GM12878 (cell line): ENCODE data around the gene PLA2G6. TPM values are rescaled to one million over a fixed set of nuclear protein-coding genes. Genes with fewer than 3 reads are reported as not detected.

ENCODE experiments used
- ATAC-seq: fragments of 200-7000 bp; cut with Tn5 transposase; 3 replicates; pipeline ENCODE4 v1.9.1; 2020; ENCODE audit warnings: mild to moderate bottlenecking, moderate library complexity
- BruUV-seq: library from RNA; stranded (reverse); fragments of 400-500 nt; replicated peaks from 2 replicates; lab custom pipeline; 2021; lab: Mats Ljungman, UMichigan
- CTCF ChIA-PET: fragments of 300-600 bp; sonication (Branson Sonifier 250); formaldehyde crosslinking; extraction: SDS; loops from one replicate; lab custom pipeline; 2021; ENCODE audit warnings: inconsistent platforms; lab: Yijun Ruan, JAX
- POLR2A ChIA-PET: fragments of 350-600 bp; formaldehyde crosslinking; extraction: SDS; loops from one replicate; lab custom pipeline; 2021; ENCODE audit warnings: inconsistent platforms; lab: Charles Lee
- RAD21 ChIA-PET: fragments of 300-600 bp; sonication (Branson Sonifier 250); formaldehyde crosslinking; loops from one replicate; lab custom pipeline; 2023; ENCODE audit warnings: antibody characterized with exemption; ENCODE audit not compliant: unreplicated experiment; lab: Charles Lee
- SMC1A ChIA-PET: fragments of 300-600 bp; sonication (Branson Sonifier 250); formaldehyde crosslinking; loops from one replicate; lab custom pipeline; 2023; ENCODE audit not compliant: unreplicated experiment, uncharacterized antibody; lab: Charles Lee
- DNase-seq: peaks from one replicate; pipeline ENCODE4 v3.0.0-alpha.2; 2011; ENCODE audit warnings: low read depth, low spot score
- FAIRE-seq: peaks from 3 replicates; lab custom pipeline; 2011; peaks lifted over from hg19 to GRCh38; lab: Jason Lieb, UNC
- H2AFZ ChIP-seq: 2 replicates; pipeline ENCODE4 v1.6.0; 2011; ENCODE audit warnings: low read depth, low read length, control low read depth; ENCODE audit not compliant: control insufficient read depth
- H3K27ac ChIP-seq: 2 replicates; pipeline ENCODE4 v1.5.1; 2011; ENCODE audit warnings: control low read depth; ENCODE audit not compliant: control insufficient read depth, insufficient read depth
- H3K27me3 ChIP-seq, 2 experiments: replicated peaks in 1 of 2; 2 replicates each; pipeline versions ENCODE4 v1.6.0 to v1.6.1; 2011; ENCODE audit warnings: low read length in 1 of 2; ENCODE audit not compliant: control insufficient read depth in 2 of 2, insufficient read depth in 2 of 2
- H3K36me3 ChIP-seq, 2 experiments: 2 replicates each; pipeline ENCODE4 v1.5.1; 2011; ENCODE audit warnings: low read length in 1 of 2; ENCODE audit not compliant: control insufficient read depth in 2 of 2, insufficient read depth in 2 of 2
- H3K4me1 ChIP-seq: 2 replicates; pipeline ENCODE4 v1.6.1; 2011; ENCODE audit warnings: mild to moderate bottlenecking, low read length, moderate library complexity, mixed read lengths; ENCODE audit not compliant: control insufficient read depth, insufficient read depth
- H3K4me2 ChIP-seq: 2 replicates; pipeline ENCODE4 v1.6.0; 2011; ENCODE audit warnings: control low read depth; ENCODE audit not compliant: control insufficient read depth, insufficient read depth
- H3K4me3 ChIP-seq: fragments of 200-600 bp; sonication (generic); 2 replicates; pipeline ENCODE4 v1.5.1; 2016
- H3K79me2 ChIP-seq: 2 replicates; pipeline ENCODE4 v1.6.0; 2011; ENCODE audit warnings: low read length; ENCODE audit not compliant: control insufficient read depth, insufficient read depth
- H3K9ac ChIP-seq: 2 replicates; pipeline ENCODE4 v1.8.0; 2011; ENCODE audit warnings: low read length, control low read depth, mixed read lengths; ENCODE audit not compliant: control insufficient read depth, insufficient read depth
- H3K9me3 ChIP-seq: replicated peaks from 3 replicates; pipeline ENCODE4 v1.5.1; 2011; ENCODE audit warnings: mild to moderate bottlenecking, low read length; ENCODE audit not compliant: control insufficient read depth, insufficient read depth
- H4K20me1 ChIP-seq: 2 replicates; pipeline ENCODE4 v1.6.0; 2011; ENCODE audit not compliant: control insufficient read depth, insufficient read depth
- CHD2 ChIP-seq: IDR thresholded peaks from 2 replicates; pipeline ENCODE4 v1.6.1; 2011; ENCODE audit warnings: low read depth, low read length, improper control_type of control experiment, borderline replicate concordance
- E2F8 ChIP-seq: fragments of 450-650 bp; IDR thresholded peaks from 2 replicates; pipeline ENCODE4 v1.6.1; 2018; ENCODE audit warnings: mild to moderate bottlenecking, low read depth, moderate library complexity; ENCODE audit not compliant: partially characterized antibody
- GABPA ChIP-seq: IDR thresholded peaks from 2 replicates; pipeline ENCODE4 v1.6.1; 2014; ENCODE audit warnings: antibody characterized with exemption, low read depth, mild to moderate bottlenecking, inconsistent platforms
- IRF3 ChIP-seq: fragments of 450-650 bp; IDR thresholded peaks from 2 replicates; pipeline ENCODE4 v1.6.1; 2014; ENCODE audit warnings: mild to moderate bottlenecking
- JUND ChIP-seq: IDR thresholded peaks from 2 replicates; pipeline ENCODE4 v1.6.1; 2012; ENCODE audit warnings: low read depth, mild to moderate bottlenecking, low read length, improper control_type of control experiment, moderate library complexity
- MEF2A ChIP-seq: IDR thresholded peaks from 2 replicates; pipeline ENCODE4 v1.6.1; 2011; ENCODE audit warnings: low read depth, mild to moderate bottlenecking, low read length, moderate library complexity; ENCODE audit not compliant: insufficient read depth
- NFYA ChIP-seq: IDR thresholded peaks from 2 replicates; pipeline ENCODE4 v1.6.1; 2011; ENCODE audit warnings: low read depth, mild to moderate bottlenecking, low read length, improper control_type of control experiment, borderline replicate concordance
- NRF1 ChIP-seq: conservative IDR thresholded peaks from 2 replicates; pipeline ENCODE4 v1.6.1; 2011; ENCODE audit warnings: mild to moderate bottlenecking, low read depth, low read length, improper control_type of control experiment
- PAX5 ChIP-seq: IDR thresholded peaks from 2 replicates; pipeline ENCODE4 v1.6.1; 2011; ENCODE audit warnings: low read depth, low read length, borderline replicate concordance
- POU2F2 ChIP-seq: IDR thresholded peaks from 3 replicates; pipeline ENCODE4 v1.6.1; 2011; ENCODE audit warnings: low read depth, mild to moderate bottlenecking, low read length, borderline replicate concordance
- RUNX3 ChIP-seq: IDR thresholded peaks from 2 replicates; pipeline ENCODE4 v1.6.1; 2012; ENCODE audit warnings: low read length, inconsistent platforms
- SIN3A ChIP-seq: IDR thresholded peaks from 2 replicates; pipeline ENCODE4 v1.6.1; 2012; ENCODE audit warnings: low read depth, low read length, improper control_type of control experiment
- SRF ChIP-seq, 2 experiments: IDR thresholded peaks; 2 replicates each; pipeline ENCODE4 v1.6.1; 2011; ENCODE audit warnings: low read depth in 2 of 2, low read length in 2 of 2, mild to moderate bottlenecking in 1 of 2, moderate library complexity in 1 of 2
- TCF7 ChIP-seq: IDR thresholded peaks from 2 replicates; pipeline ENCODE4 v1.6.1; 2014; ENCODE audit warnings: antibody characterized with exemption, borderline replicate concordance
- WGBS: methylation state at CpG from one replicate; pipeline ENCODE4 v1.1.6; 2016; ENCODE audit warnings: low lambda C conversion rate; ENCODE audit not compliant: insufficient replicate concordance, insufficient coverage; ENCODE audit errors: missing lambda C conversion rate; 5-methylcytosine and 5-hydroxymethylcytosine counted together
- in situ Hi-C: fragments of 300-500 bp; cut with MboI; formaldehyde crosslinking; loops from 9 replicates; pipeline ENCODE4 v1.14.3; 2018; ENCODE audit warnings: mixed read lengths
- intact Hi-C: fragments of 100-400 bp; cut with micrococcal nuclease; formaldehyde crosslinking; loops from one replicate; pipeline ENCODE4 v1.14.2; 2022; ENCODE audit not compliant: unreplicated experiment
- polyA plus RNA-seq, 11 experiments: library from polyadenylated mRNA; depleted of rRNA in 4 of 11; unstranded in 6 of 11; stranded (reverse) in 5 of 11; fragments of >200 nt; fragmentation: Nextera tagmentation in 4 of 11; fragmentation: Illumina TruSeq in 1 of 11; extraction: Ambion mirVana in 4 of 11; extraction: Trizol in 1 of 11; gene quantifications; 1 replicate in 1 of 11; 2 replicates in 10 of 11; pipeline versions ENCODE4 v1.2.1 to v1.2.3, GENCODE V29; 2011 to 2016; ENCODE audit warnings: inconsistent platforms in 2 of 11, missing spikeins in 2 of 11, low read depth in 1 of 11
- total RNA-seq, 4 experiments: library from RNA; depleted of rRNA in 3 of 4; stranded (reverse); fragments of >200 nt in 3 of 4; fragmentation: Illumina TruSeq in 1 of 4; extraction: Trizol in 1 of 4; gene quantifications; 2 replicates each; pipeline versions ENCODE4 v1.2.1 to v1.2.3, GENCODE V29; 2013 to 2021

PLA2G6 gene
- total and polyA plus RNA-seq, 10 of the 15 experiments (the other 5 are each of a cell fraction or from before 2014, with no cell fraction given): 0.15 to 42.2 (median 15.8) TPM

GRCh38 chr22:38082986-38083710 lies 98.5 kb downstream of the PLA2G6 start:
- CTCF ChIA-PET: no interaction called here
- intact Hi-C loops (no loop called here), in situ Hi-C loops (no loop called here)

GRCh38 chr22:38081941-38082828 lies 99.4 kb downstream of the PLA2G6 start:
- in situ Hi-C loops: no loop called here
- Histone ChIP-seq H2AFZ (no peak overlapping the region; the same call in 1 of the 2 replicates), H3K4me2 (0 out of 2 replicates have a peak overlapping the region, but pooled peaks have one; percentile 9), H3K27me3 (peaks cover 8 to 9% of the 10 kb centered on the region in 2 experiments; a peak in 3 of 4 replicates), H3K4me1 (no peaks in the 10 kb centered on the region), H3K36me3 (no peaks in the 10 kb centered on the region), H3K9me3 (no peaks in the 10 kb centered on the region), H4K20me1 (no peaks in the 10 kb centered on the region), H3K27ac (no peak overlapping the region), H3K9ac (no peak overlapping the region), H3K79me2 (no peaks in the 10 kb centered on the region), H3K4me3 (no peak overlapping the region)
- ChIA-PET SMC1A (no interaction called here), RAD21 (no interaction called here), POLR2A (interaction anchor here (0.5 kb wide), 1 partner anchor 123 kb away, joined by 4 read pairs; no protein-coding TSS in a partner anchor), CTCF (interaction anchor here (0.5 to 0.6 kb wide), 2 partner anchors 16 to 31 kb away, joined by 3 read pairs; no protein-coding TSS in a partner anchor)
- ATAC-seq (peak; percentile 42), DNase-seq (no peak), FAIRE-seq (no peak)
- WGBS: 23% methylated on average over 31 of the region's 52 CpGs
- no TSS peak for BruUV-seq
- intact Hi-C loops: no loop called here
- TF ChIP-seq E2F8: no peak
- TF ChIP-seq NFYA: no peak
- peak; percentile 40 for TF ChIP-seq RUNX3
- TF ChIP-seq PAX5: 0 out of 2 replicates have a peak, but pooled peaks have one; percentile 35
- TF ChIP-seq SIN3A: no peak
- TF ChIP-seq IRF3: no peak
- no peak for TF ChIP-seq TCF7
- no peak for TF ChIP-seq POU2F2

More at GRCh38 chr22:38082986-38083710, 98.5 kb downstream of the PLA2G6 start:
- RAD21 ChIA-PET: no interaction called here
- DNase-seq (no peak), ATAC-seq (no peak), FAIRE-seq (no peak)
- H3K36me3 ChIP-seq: no peaks in the 10 kb centered on the region
- H3K9ac ChIP-seq: no peak overlapping the region
- no peak overlapping the region for H3K4me2 ChIP-seq
- H3K9me3 ChIP-seq: no peaks in the 10 kb centered on the region
- no peaks in the 10 kb centered on the region for H4K20me1 ChIP-seq
- POLR2A ChIA-PET: no interaction called here
- H3K27ac ChIP-seq: no peak overlapping the region
- H3K4me1 ChIP-seq: no peaks in the 10 kb centered on the region
- H3K4me3 ChIP-seq: no peak overlapping the region
- no peak overlapping the region for H2AFZ ChIP-seq
- 62% methylated on average over 24 of the region's 24 CpGs for WGBS
- SMC1A ChIA-PET: no interaction called here
- peaks cover 8 to 9% of the 10 kb centered on the region in 2 experiments; a peak in 3 of 4 replicates for H3K27me3 ChIP-seq
- H3K79me2 ChIP-seq: no peaks in the 10 kb centered on the region
- TF ChIP-seq JUND (no peak), SRF (IDR thresholded peaks at IDR 0.05; ENCODE audit: low read depth in 2 of 2, low read length in 2 of 2) (no peak), GABPA (no peak), NRF1 (no peak), MEF2A (no peak), CHD2 (no peak)
- no TSS peak for BruUV-seq
